Spleen (tissue), 13 donors: ENCODE data around the gene TBC1D12. TPM values are rescaled to one million over a fixed set of nuclear protein-coding genes. Genes with fewer than 3 reads are reported as not detected.

Experiments
- DNase-seq: peaks from one replicate; pipeline ENCODE4 v3.0.0-alpha.2; 2020
- H3K27ac ChIP-seq, 8 donors: fragments of 200-600 bp; sonication (generic) in 7 of 8; 1 replicate in 4 of 8; 2 replicates in 4 of 8; pipeline versions ENCODE4 v1.5.0 to v1.8.0; 2016 to 2021; ENCODE audit warnings: inconsistent platforms in 4 of 8, mild to moderate bottlenecking in 4 of 8, moderate library complexity in 1 of 8
- H3K27me3 ChIP-seq, 7 donors: fragments of 200-600 bp; sonication (generic) in 6 of 7; replicated peaks in 1 of 7; 1 replicate in 4 of 7; 2 replicates in 3 of 7; pipeline versions ENCODE4 v1.5.0 to v1.8.0; 2016 to 2021; ENCODE audit warnings: inconsistent platforms in 3 of 7, mild to moderate bottlenecking in 1 of 7
- H3K36me3 ChIP-seq, 6 donors: fragments of 200-600 bp; sonication (generic) in 5 of 6; 1 replicate in 4 of 6; 2 replicates in 2 of 6; pipeline versions ENCODE4 v1.5.0 to v1.8.0; 2016 to 2021; ENCODE audit warnings: inconsistent platforms in 2 of 6
- H3K4me1 ChIP-seq, 6 donors: fragments of 200-600 bp; sonication (generic) in 5 of 6; 1 replicate in 3 of 6; 2 replicates in 3 of 6; pipeline versions ENCODE4 v1.5.0 to v1.8.0; 2016 to 2021; ENCODE audit warnings: inconsistent platforms in 3 of 6
- H3K4me3 ChIP-seq, 8 donors: fragments of 200-600 bp; sonication (generic) in 7 of 8; 1 replicate in 4 of 8; 2 replicates in 4 of 8; pipeline versions ENCODE4 v1.5.0 to v1.8.0; 2016 to 2021; ENCODE audit warnings: inconsistent platforms in 4 of 8, mild to moderate bottlenecking in 4 of 8, moderate library complexity in 2 of 8
- H3K9me3 ChIP-seq, 8 donors: fragments of 200-600 bp; sonication (generic) in 7 of 8; 1 replicate in 4 of 8; 2 replicates in 4 of 8; pipeline versions ENCODE4 v1.5.0 to v1.8.0; 2016 to 2021; ENCODE audit warnings: inconsistent platforms in 4 of 8
- POLR2A ChIP-seq, 3 donors: fragments of 450-650 bp; IDR thresholded peaks; one replicate each; pipeline ENCODE4 v1.5.1; 2017; ENCODE audit warnings: antibody characterized with exemption in 3 of 3, mild to moderate bottlenecking in 1 of 3
- POLR2AphosphoS5 ChIP-seq, 3 donors: sonication (generic); formaldehyde crosslinking; IDR thresholded peaks; one replicate each; pipeline ENCODE4 v1.5.1; 2017; ENCODE audit warnings: antibody characterized with exemption in 3 of 3
- WGBS, 5 donors: extraction: QIAGEN DNeasy Blood & Tissue Kit in 3 of 5; methylation state at CpG; one replicate each; pipeline versions ENCODE4 v1.1.5 to v1.1.7; 2013 to 2018; 5-methylcytosine and 5-hydroxymethylcytosine counted together
- intact Hi-C: fragments of 100-400 bp; cut with DNase I; formaldehyde crosslinking; loops from one replicate; pipeline ENCODE4 v1.15.0; 2023; ENCODE audit warnings: low total_unique reads
- long read RNA-seq, 2 donors: transcript quantifications; one replicate each; lab custom pipeline, GENCODE V29; 2026
- polyA plus RNA-seq, 3 donors: library from polyadenylated mRNA; stranded (reverse); fragments of 200-250 nt; gene quantifications; one replicate each; pipeline ENCODE4 v1.2.1, GENCODE V29; 2013
- total RNA-seq, 7 donors: library from RNA; depleted of rRNA in 3 of 7; stranded (reverse); fragments of >200 nt in 3 of 7; fragmentation: NEBNext Ultra II Directional in 4 of 7; extraction: Animal tissue kit (Norgen Biotek cat#: 25700) in 4 of 7; gene quantifications; one replicate each; pipeline versions ENCODE4 v1.1.0 to v1.2.1, GENCODE V29; 2016 to 2021
- TF ChIP-seq, protein P1 (sequence below), 11 experiments: fragments of 200-600 bp in 7 of 11; fragments of 450-650 bp in 4 of 11; sonication (generic) in 4 of 11; IDR thresholded peaks in 8 of 11; conservative IDR thresholded peaks in 3 of 11; 1 replicate in 7 of 11; 2 replicates in 4 of 11; pipeline versions ENCODE4 v1.4.0 to v1.8.0; 2016 to 2021; ENCODE audit warnings: antibody characterized with exemption in 11 of 11, inconsistent platforms in 4 of 11, mild to moderate bottlenecking in 1 of 11
- donor health status: healthy with polysubstance abuse.
- donor health status: DM: no; HTN: no; CAD: no; lungs with moderate emphysema.
- donor health status: DM: no; HTN: no; CAD: no.
- donor health status: Bipolar disorder and iron deficiency.
- donor health status: healthy.
- donor health status: DM: no; HTN: no; CAD: no.
- donor health status: DM: yes; HTN: yes; CAD: no.

TBC1D12 gene
- 10 to 100 TPM in 6 of 7 donors, 1 to 10 TPM in 1; 8.4 to 21.6 (median 15.8) TPM for total RNA-seq
- 1 to 10 TPM; 6.6 to 9.0 (median 7.6) TPM for polyA plus RNA-seq
- long read RNA-seq, donor 1: 0 reads
- long read RNA-seq, donor 2, full-length matches to known transcripts: 1 of 1 reads
- long read RNA-seq, donor 2, partial matches to known transcripts: 0 of 1 reads
- long read RNA-seq, donor 2, other reads (novel, unspliced or antisense): 0 of 1 reads

DNA sequence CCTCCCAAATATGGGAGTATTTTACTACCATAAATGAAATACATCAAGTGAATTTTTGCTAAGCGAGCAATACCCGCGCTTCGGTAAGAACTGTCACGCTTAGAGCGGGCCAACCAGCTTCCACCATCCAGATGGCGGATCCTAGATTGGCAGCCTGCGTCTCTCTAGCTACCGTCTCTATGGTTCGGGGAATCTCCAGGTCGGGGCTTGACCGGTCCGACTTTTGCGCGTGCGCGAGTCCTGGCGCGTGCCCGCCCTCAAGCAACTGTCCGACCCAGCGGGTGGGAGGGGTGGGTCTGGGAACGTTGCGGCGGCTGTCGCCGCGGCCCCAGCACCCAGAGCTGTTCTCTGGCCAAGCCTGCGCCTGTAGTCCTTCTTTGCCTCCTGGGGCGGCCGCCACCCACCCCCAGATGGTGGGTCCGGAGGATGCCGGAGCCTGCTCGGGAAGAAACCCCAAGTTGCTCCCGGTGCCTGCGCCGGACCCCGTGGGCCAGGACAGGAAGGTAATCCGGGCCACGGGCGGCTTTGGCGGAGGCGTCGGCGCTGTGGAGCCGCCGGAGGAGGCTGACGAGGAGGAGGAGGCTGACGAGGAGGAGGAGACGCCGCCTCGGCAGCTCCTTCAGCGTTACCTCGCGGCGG lies at the start of gene TBC1D12:
TSS of gene TBC1D12 (plus strand) at position 338 of the 639 bp plus-strand sequence. CDS start at position 411, 73 bp downstream.
- H3K36me3 ChIP-seq: no peaks in the 10 kb centered on the region
- intact Hi-C loops: no loop called here
- WGBS, 5 donors: 1 to 2% (median 1%) methylated on average over 36 to 56 of the region's 56 CpGs
- TF ChIP-seq POLR2A (IDR thresholded peaks at IDR 0.05): peak in 1 of 3 donors; percentile 80
- TF ChIP-seq POLR2AphosphoS5 (IDR thresholded peaks at IDR 0.05): peak; percentile 79 to 92 (median 91)
- TF ChIP-seq, protein P1, sequence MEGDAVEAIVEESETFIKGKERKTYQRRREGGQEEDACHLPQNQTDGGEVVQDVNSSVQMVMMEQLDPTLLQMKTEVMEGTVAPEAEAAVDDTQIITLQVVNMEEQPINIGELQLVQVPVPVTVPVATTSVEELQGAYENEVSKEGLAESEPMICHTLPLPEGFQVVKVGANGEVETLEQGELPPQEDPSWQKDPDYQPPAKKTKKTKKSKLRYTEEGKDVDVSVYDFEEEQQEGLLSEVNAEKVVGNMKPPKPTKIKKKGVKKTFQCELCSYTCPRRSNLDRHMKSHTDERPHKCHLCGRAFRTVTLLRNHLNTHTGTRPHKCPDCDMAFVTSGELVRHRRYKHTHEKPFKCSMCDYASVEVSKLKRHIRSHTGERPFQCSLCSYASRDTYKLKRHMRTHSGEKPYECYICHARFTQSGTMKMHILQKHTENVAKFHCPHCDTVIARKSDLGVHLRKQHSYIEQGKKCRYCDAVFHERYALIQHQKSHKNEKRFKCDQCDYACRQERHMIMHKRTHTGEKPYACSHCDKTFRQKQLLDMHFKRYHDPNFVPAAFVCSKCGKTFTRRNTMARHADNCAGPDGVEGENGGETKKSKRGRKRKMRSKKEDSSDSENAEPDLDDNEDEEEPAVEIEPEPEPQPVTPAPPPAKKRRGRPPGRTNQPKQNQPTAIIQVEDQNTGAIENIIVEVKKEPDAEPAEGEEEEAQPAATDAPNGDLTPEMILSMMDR (IDR thresholded peaks at IDR 0.05 in 8 of 11, conservative IDR thresholded peaks at IDR 0.05 in 3 of 11): no peak
- DNase-seq: peak; percentile 93
- H3K9me3 ChIP-seq: no peaks in the 10 kb centered on the region
- peak within 1 kb of the TSS; percentile 77 to 96 (median 92) for H3K27ac ChIP-seq
- H3K4me1 ChIP-seq: peaks cover 0 to 45% (median 16%) of the 10 kb centered on the region in 6 donors
- peak within 1 kb of the TSS; percentile 55 to 85 (median 82) for H3K4me3 ChIP-seq
- peaks cover 0 to 59% (median 10%) of the 10 kb centered on the region in 7 donors for H3K27me3 ChIP-seq

DNA sequence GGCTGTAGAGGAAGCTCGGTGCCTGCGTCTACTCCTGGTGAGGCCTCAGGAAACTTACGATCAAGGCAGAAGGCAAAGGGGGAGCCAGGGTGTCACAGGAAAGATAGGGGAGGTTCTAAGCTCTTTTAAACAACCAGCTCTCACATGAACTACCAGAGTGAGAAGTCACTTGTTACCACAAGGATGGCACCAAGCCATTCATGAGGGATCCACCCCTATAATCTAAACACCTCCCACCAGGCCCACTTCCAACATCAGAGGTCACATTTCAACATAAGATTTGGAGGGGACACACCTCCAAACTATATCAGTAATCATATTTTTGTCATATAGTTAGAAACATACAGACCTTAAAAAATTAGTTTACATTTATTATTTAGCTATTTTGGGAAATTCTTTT lies 49.0 kb upstream of the TBC1D12 start:
- peaks cover 0 to 100% (median 70%) of the 10 kb centered on the region in 6 donors for H3K36me3 ChIP-seq
- no peak overlapping the region for H3K27ac ChIP-seq
- no peak overlapping the region for H3K4me3 ChIP-seq
- WGBS, 5 donors: 90 to 97% (median 94%) methylated on average over 3 of the region's 3 CpGs
- intact Hi-C loops: no loop called here
- H3K27me3 ChIP-seq: no peaks in the 10 kb centered on the region
- DNase-seq: no peak
- peaks cover 0 to 3% (median 0%) of the 10 kb centered on the region in 6 donors for H3K4me1 ChIP-seq
- H3K9me3 ChIP-seq: no peaks in the 10 kb centered on the region
- TF ChIP-seq, protein P1 (IDR thresholded peaks at IDR 0.05 in 8 of 11, conservative IDR thresholded peaks at IDR 0.05 in 3 of 11): no peak
- TF ChIP-seq POLR2A (IDR thresholded peaks at IDR 0.05) (no peak), POLR2AphosphoS5 (IDR thresholded peaks at IDR 0.05) (no peak)

DNA sequence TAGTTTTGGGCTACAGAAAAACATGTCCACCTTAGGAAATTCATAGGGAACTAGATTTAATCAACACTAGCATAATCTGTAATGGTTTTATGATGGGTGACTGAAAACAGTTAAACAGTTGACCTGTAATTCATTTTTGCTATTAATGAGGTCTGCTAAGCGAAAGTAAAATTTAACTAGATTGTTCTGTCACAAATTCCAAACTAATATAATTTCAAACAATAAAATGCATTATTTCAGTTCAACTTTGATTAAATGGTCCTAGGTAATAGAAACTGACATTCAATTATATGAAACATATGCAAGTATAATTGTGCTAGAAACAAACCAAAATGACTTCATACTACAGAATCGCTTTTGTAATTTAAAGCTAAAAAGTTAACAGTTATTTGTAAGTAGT lies 46.5 kb upstream of the TBC1D12 start:
- H3K27ac ChIP-seq: no peak overlapping the region
- WGBS, 5 donors: 93 to 99% (median 97%) methylated on average over 2 of the region's 2 CpGs
- no peaks in the 10 kb centered on the region for H3K9me3 ChIP-seq
- peaks cover 0 to 99% (median 59%) of the 10 kb centered on the region in 6 donors for H3K36me3 ChIP-seq
- peaks cover 0 to 27% (median 6%) of the 10 kb centered on the region in 6 donors for H3K4me1 ChIP-seq
- TF ChIP-seq POLR2A (IDR thresholded peaks at IDR 0.05) (no peak), POLR2AphosphoS5 (IDR thresholded peaks at IDR 0.05) (no peak)
- TF ChIP-seq, protein P1 (IDR thresholded peaks at IDR 0.05 in 8 of 11, conservative IDR thresholded peaks at IDR 0.05 in 3 of 11): no peak
- DNase-seq: no peak
- H3K4me3 ChIP-seq: no peak overlapping the region
- no peaks in the 10 kb centered on the region for H3K27me3 ChIP-seq
- intact Hi-C loops: no loop called here

DNA sequence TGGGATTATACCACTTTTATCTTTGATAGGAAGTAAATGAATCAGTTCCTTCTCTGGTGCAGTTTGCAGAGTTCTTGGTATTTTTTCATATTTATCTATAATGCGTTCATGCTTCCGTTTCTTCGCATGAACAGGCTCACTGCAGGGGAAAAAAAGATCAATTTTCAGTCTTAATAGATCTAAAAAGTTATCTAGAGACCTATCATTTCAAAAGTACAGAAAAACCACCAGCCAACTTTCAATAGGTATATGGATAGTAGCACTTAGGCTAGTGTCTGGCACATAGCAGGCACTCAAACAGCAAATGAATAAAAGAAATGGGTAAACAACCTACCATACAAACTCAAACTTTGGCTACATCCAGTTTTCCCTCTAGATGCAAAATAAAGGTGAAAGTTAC lies 45.1 kb upstream of the TBC1D12 start:
- peaks cover 0 to 86% (median 47%) of the 10 kb centered on the region in 6 donors for H3K36me3 ChIP-seq
- no peaks in the 10 kb centered on the region for H3K9me3 ChIP-seq
- no peak overlapping the region for H3K27ac ChIP-seq
- peaks cover 12 to 41% (median 19%) of the 10 kb centered on the region in 6 donors for H3K4me1 ChIP-seq
- intact Hi-C loops: no loop called here
- no peaks in the 10 kb centered on the region for H3K27me3 ChIP-seq
- 76 to 90% (median 86%) methylated on average over 3 of the region's 3 CpGs for WGBS, 5 donors
- DNase-seq: no peak
- H3K4me3 ChIP-seq: no peak overlapping the region
- TF ChIP-seq POLR2A (IDR thresholded peaks at IDR 0.05): no peak
- TF ChIP-seq, protein P1 (IDR thresholded peaks at IDR 0.05 in 8 of 11, conservative IDR thresholded peaks at IDR 0.05 in 3 of 11): no peak
- TF ChIP-seq POLR2AphosphoS5 (IDR thresholded peaks at IDR 0.05): no peak
